Amniotic stem cell (primary cell): ENCODE results near the gene OXNAD1.

ENCODE experiments used
- DNase-seq: peaks from one replicate; lab custom pipeline; 2025; lab: John Stamatoyannopoulos, UW

The OXNAD1 gene

DNA sequence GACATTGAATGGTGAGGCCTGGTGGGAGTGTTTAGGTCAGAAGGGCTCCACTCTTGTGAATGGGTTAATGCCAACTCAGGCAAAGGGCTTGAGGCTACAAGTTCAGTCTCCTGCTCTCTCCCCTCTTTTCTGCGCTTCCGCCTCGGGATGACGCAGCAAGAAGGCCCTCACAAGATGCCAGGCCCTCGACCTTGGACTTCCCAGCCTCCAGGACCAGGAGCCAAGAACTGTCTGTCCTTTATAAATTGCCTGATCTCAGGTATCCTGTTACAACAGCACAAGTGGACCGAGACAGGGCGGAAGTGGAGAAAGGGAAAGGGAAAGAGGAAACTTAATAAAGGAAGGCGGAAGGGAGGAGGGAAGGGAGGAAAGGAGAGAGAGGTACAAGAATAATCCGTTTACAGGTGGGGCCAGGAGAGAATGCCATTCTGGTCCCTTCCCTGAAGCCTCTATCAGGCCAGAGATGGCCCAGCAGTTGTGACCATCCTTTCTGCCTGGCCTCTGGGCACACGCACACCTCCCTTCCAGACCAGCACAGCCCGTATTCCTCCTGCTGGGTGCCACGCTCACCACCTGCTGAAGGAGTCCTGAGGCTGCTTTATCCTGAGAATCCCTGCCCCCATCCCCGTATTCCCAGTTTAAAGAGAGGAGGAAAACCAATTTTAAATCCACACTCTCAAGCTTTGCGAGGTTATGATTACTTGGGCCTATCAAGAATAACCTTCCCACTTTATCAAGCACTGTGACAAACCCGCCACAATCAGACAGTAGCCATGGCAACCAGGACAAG, 64.2 kb downstream of the OXNAD1 start:
- no peak for DNase-seq

DNA sequence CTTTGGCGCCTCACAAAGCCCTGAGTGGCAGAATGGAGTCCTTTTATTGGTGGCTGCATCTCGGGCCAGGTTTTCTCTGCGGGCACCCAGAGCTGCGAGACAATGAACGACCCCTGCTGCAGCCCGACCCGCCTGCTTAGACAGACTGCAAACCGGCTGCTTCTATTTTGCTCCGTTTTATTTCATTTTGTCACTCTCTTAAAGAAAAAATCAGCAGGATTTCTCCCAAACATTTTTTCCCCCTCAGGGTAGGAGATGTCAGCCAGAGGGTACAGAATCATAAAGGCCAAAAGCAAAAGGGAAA, 64.8 kb downstream of the OXNAD1 start:
- no peak for DNase-seq

DNA sequence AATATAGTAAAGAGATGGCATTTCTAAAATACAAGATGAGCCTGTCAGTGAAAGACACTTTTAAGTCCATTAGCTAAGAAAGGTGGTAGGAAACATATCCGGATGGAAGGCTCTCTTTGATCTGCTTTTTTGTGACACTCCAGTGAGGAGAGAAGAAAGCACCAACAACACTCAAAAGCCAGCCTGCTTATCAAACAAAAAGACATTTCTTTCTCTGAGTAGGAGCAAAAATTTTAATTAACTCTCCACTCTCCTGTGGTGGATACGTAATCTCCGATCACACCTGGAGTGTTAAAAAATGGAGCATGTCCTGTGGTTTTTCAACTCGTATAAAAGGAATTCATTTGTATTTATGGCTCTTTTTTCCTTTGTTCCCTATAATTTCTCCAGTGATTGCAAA, 65.3 kb downstream of the OXNAD1 start:
- no peak for DNase-seq

DNA sequence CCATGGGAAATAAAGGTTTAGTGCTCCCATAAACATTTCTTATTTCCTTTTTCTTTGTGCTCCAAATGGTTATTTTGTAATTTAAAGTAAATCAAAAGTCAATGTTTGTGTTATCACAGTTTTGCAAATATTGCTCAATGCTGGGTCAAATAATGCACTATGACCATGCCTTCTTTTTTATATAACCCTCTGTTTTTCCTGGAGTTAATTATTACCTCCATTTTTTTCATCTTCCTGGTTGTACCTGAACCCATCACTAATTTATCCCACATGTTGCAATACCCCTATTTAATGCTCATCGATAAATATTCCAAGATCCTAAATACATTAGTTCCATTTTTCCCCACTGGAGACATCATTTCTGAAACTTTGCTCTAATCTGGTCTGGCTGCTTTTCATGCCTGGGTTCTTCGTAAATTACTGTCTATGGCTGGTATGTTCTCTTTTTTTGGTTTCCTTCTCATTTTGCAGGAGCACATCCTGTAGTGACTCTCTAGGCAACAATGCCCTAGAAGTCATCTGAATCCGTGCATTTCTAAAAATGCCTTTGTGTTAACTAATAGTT, 66.4 kb downstream of the OXNAD1 start:
- DNase-seq = no peak

GRCh38 chr3:16332904-16333426, 68.0 kb downstream of the OXNAD1 start:
- DNase-seq = no peak

DNA sequence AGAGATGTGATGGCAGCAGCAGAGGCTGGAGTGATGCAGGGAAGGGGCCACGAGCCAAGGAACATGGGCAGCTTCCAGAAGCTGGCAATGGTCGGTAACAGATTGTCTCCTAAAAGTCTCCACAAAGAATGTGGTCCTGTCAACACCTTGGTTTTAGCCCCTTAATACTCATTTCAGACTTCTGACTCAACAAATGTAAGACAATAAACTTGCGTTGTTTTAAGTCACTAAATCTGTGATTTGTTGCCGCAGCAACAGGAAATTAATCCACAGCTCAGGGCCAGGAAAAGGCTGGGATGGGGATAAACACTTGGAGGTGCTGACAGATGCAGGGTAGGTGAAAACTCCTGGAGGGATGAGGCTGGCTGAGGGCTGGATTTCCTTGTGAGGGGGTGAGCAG, 69.9 kb downstream of the OXNAD1 start:
- no peak for DNase-seq

- no peak for DNase-seq
Observed at GRCh38 chr3:16335333-16335732, 70.3 kb downstream of the OXNAD1 start.

- DNase-seq = no peak
Observed at GRCh38 chr3:16335772-16336645, 71.0 kb downstream of the OXNAD1 start.

GRCh38 chr3:16336825-16337224, 71.8 kb downstream of the OXNAD1 start:
- DNase-seq = no peak

DNA sequence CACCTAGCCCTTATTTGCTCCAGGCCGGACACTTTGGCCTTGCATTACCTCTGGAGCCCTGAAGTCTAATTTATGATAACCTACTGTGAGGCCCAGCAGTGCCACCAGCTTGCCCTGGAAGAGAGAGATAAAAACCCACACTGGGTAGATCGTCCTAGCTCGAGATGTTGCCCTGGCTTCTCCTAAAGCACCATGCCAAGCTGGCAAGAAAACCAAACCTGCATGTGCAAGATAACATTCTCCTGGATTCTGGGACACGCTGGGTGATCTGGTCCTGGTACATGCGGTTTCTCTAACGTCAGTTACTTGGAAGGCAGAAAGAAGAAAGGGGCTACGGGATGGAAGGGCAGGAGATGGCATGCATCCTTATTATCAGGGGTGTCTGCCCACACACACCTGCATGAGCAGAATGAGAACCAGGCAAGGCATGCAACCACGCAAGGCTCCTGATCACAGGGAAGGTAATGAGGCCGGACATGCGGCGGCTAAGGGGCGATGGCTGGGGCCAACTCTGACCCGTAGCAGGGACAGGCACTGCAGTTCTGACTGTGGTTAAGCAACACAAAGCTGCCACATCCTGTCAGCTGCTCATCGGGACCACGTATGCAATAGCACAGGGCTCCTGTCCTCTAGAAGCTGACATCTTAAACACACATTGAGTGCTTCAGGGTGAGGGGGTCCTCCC, 73.0 kb downstream of the OXNAD1 start:
- DNase-seq = no peak

- DNase-seq = peak; percentile 87
Observed at GRCh38 chr3:16338999-16339398, 74.0 kb downstream of the OXNAD1 start.

GRCh38 chr3:16343101-16343500, 78.1 kb downstream of the OXNAD1 start:
- DNase-seq = no peak

DNA sequence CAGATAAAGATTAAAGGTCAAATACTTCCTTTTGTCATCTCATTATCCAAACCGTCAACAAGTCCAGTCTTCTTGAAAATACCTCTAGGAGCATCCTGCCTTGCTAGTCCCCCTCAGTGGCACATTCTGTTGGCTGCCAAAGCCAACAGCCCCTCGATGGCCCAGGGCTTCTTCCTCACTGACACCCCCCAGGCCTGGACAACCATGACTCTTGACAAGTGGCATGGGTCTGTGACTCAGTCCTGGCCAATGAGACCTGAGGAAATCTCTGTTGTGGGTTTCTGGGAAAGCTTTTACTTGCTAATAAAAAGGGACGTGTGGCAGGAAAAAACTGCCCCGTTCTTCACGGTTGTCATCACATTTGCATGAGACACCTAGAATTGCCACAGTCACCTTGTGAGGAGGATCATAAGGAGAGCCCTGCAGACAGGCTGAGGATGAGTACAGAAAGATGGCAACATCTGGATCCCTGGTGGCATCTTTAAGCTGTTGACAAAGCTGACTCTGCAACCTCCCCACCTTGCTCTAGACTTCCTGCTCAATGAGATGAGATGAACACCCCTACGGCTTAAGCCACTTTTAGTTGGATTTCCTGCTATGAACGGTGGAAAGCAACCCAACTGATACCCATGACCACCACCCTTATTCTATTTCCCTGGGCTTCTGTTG, 81.5 kb downstream of the OXNAD1 start:
- no peak for DNase-seq

DNA sequence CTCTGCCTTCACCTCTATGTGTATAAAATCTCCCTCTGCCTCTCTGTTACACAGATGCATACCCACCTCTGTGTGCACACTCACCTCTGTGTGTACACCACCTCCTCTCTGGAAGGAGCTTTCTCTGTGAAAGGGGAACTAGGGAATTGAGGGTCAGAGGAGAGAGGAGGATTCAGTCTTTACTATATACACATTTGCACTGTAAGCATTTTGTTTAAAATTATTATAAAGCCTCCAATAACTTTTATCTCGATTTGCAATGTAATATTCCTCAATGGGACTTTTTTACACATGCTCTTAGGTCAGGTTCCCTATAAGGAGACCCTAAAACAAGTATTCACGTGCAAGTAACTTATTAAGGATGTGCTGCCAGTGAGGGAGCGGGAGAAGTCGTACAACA, 82.5 kb downstream of the OXNAD1 start:
- DNase-seq = no peak

DNA sequence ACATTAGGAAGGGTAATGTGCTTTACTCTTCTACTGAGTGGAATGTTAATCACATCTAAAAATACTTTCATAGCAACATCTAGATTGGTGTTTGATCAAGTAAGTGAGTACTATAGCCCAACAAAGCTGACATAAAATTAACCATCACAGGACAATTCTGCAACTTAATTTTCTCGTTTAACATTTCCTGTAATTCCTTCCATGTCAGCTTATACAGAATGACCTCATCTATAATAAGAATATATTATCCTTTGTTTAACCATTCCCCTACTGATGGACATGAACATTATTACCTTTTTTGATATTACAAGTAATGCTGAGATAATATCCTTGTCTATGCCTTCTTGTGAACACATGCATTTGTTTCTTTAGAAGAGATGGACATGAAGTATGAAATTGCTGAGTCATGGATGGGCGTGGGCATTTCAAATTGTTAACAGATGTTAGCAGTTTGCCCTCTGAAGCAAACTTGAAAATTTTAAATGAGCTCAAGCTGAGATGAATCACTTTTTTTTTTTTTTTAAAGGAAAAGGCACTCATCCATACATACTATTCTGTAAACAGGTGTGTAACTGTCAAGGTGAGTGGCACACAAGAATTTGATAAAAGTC, 85.1 kb downstream of the OXNAD1 start:
- DNase-seq = peak; percentile 51

DNA sequence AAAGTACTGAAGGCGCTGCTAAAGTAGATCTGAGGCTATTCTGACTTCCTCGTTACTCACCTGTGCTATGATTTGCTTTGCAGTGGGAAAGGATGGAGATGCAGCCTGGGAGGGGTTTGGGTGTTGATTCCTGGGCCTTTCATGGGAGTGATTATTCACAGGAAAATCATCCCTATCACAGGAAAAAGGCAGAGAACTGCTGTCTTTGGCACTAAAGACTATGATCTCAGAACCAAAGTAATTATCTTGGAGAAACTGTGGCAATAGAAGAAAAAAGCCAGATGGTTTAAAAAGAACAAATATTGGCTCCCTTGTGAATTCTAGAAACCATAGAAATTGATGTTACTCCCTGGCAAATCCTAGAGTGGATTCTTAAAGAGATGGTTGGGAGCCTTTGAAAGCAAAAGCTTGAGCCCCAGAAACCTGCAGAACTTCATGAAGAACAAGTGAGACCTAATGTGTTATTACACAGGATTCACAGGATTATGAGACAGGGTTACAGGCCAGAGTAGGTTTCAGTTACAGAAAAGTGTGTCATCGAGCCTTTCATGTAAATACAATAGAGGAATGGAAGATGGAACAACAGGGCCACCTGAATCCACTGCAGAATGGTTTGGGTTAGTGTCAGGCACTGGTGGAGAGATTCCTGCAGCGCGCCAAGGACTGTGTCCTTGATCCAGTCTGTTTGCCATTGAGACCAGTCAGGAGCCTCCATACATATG, 85.7 kb downstream of the OXNAD1 start:
- no peak for DNase-seq

GRCh38 chr3:16352428-16352827, 87.4 kb downstream of the OXNAD1 start:
- DNase-seq = no peak

- no peak for DNase-seq
Observed at GRCh38 chr3:16354291-16354690, 89.3 kb downstream of the OXNAD1 start.
